Measurements from ENCODE around the gene ADSL. TPM values are rescaled to one million over a fixed set of nuclear protein-coding genes. Genes with fewer than 3 reads are reported as not detected.

The ADSL gene
- total RNA-seq, 1 experiment from 2014 or later, result 201 TPM

- DNase-seq (ENCODE audit: low read depth in 1 of 2, low spot score in 2 of 2), result peak; percentile 66 to 74
- H3K4me1 ChIP-seq (replicated peaks), result peaks cover 24% of the 10 kb centered on the region
- peak overlapping the region; percentile 47 for H3K27ac ChIP-seq
- H3K9me3 ChIP-seq (replicated peaks), result no peaks in the 10 kb centered on the region
- H3K4me3 ChIP-seq, result no peak overlapping the region
- H3K36me3 ChIP-seq, result no peaks in the 10 kb centered on the region; the same call in 1 of the 2 replicates
- no peaks in the 10 kb centered on the region for H3K27me3 ChIP-seq (replicated peaks)
Measured at GRCh38 chr22:40332319-40332781, 13.9 kb upstream of the ADSL start.

GRCh38 chr22:40334060-40334459 is 12.2 kb upstream of the ADSL start:
- Histone ChIP-seq H3K9me3 (replicated peaks) (no peaks in the 10 kb centered on the region), H3K27me3 (replicated peaks) (no peaks in the 10 kb centered on the region), H3K4me3 (no peak overlapping the region), H3K36me3 (no peaks in the 10 kb centered on the region; the same call in 1 of the 2 replicates), H3K27ac (no peak overlapping the region), H3K4me1 (replicated peaks) (peaks cover 15% of the 10 kb centered on the region)
- no peak for DNase-seq (ENCODE audit: low read depth in 1 of 2, low spot score in 2 of 2)

DNA sequence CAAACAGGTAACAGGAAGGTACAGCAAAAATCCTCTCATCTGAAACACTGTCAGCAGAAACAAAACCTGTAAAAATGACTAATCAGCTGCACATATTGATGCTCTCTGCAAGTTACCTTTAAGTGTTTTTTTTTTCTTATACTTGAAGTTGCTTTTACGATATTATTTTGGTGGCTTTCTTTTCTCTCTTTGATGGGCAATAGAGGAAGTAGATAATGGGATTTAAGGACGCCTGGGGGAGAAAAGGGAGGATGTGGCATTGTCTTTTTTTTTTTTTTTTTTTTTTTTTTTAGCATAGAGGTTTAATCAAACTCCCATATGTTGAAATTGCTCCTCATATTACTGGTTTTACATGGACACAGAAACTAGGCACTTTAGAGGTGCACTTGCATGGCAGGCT is 11.4 kb upstream of the ADSL start:
- no peak for DNase-seq (ENCODE audit: low read depth in 1 of 2, low spot score in 2 of 2)
- no peak overlapping the region for H3K4me3 ChIP-seq
- no peaks in the 10 kb centered on the region; the same call in 1 of the 2 replicates for H3K36me3 ChIP-seq
- H3K27me3 ChIP-seq (replicated peaks), result no peaks in the 10 kb centered on the region
- H3K27ac ChIP-seq, result no peak overlapping the region
- no peaks in the 10 kb centered on the region for H3K9me3 ChIP-seq (replicated peaks)
- peaks cover 15% of the 10 kb centered on the region for H3K4me1 ChIP-seq (replicated peaks)

- Histone ChIP-seq H3K4me1 (replicated peaks) (peaks cover 15% of the 10 kb centered on the region), H3K9me3 (replicated peaks) (no peaks in the 10 kb centered on the region), H3K4me3 (no peak overlapping the region), H3K36me3 (no peaks in the 10 kb centered on the region; the same call in 1 of the 2 replicates), H3K27me3 (replicated peaks) (no peaks in the 10 kb centered on the region), H3K27ac (no peak overlapping the region)
- DNase-seq (ENCODE audit: low read depth in 1 of 2, low spot score in 2 of 2), result no peak
Measured at GRCh38 chr22:40335358-40335757, 10.9 kb upstream of the ADSL start.

DNA sequence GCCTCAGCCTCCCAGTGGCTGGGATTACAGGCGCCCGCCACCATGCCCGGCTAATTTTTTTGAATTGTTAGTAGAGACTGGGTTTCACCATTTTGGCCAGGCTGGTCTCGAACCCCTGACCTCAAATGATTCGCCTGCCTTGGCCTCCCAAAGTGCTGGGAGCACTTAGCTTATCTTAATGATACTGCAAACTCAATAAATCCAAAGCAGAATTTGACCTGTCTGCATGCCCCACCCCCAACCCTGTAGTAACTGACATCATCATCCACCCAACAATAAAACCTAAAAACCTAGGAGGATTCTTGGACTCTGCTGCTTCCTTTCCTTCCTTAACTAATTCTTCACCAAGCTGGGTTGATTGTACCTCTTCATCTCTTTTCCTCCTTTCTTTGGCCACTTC is 6.3 kb upstream of the ADSL start:
- H3K27ac ChIP-seq, result no peak overlapping the region
- H3K9me3 ChIP-seq (replicated peaks), result no peaks in the 10 kb centered on the region
- H3K27me3 ChIP-seq (replicated peaks), result no peaks in the 10 kb centered on the region
- H3K4me1 ChIP-seq (replicated peaks), result peaks cover 2% of the 10 kb centered on the region
- H3K4me3 ChIP-seq, result no peak overlapping the region
- no peaks in the 10 kb centered on the region for H3K36me3 ChIP-seq
- no peak for DNase-seq (ENCODE audit: low read depth in 1 of 2, low spot score in 2 of 2)

- Histone ChIP-seq H3K36me3 (peaks cover 3% of the 10 kb centered on the region; the same call in 1 of the 2 replicates), H3K4me3 (no peak overlapping the region), H3K27me3 (replicated peaks) (no peaks in the 10 kb centered on the region), H3K9me3 (replicated peaks) (no peaks in the 10 kb centered on the region), H3K4me1 (replicated peaks) (peaks cover 5% of the 10 kb centered on the region), H3K27ac (no peak overlapping the region)
- DNase-seq (ENCODE audit: low read depth in 1 of 2, low spot score in 2 of 2), result no peak
Measured at GRCh38 chr22:40341604-40342003, 4.7 kb upstream of the ADSL start.

DNA sequence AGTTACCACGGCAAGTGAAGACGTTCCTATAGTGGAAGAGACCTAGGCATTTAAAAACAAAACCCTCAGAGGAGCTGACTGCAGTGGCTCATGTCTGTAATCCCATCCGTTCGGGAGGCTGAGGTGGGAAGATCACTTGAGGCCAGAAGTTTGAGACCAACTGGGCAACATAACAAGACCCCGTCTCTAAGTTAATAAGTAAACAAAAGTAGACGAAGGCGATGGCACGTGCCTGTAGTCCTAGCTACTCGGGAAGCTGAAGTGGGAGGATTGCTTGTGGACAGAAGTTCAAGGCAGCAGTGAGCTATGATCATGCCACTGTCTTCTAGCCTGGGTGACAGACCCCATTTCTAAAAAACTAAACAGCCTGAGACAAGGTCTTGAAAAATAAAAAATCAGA is 3.8 kb upstream of the ADSL start:
- peaks cover 11% of the 10 kb centered on the region for H3K4me1 ChIP-seq (replicated peaks)
- no peak for DNase-seq (ENCODE audit: low read depth in 1 of 2, low spot score in 2 of 2)
- no peak overlapping the region for H3K27ac ChIP-seq
- H3K4me3 ChIP-seq, result no peak overlapping the region
- H3K27me3 ChIP-seq (replicated peaks), result no peaks in the 10 kb centered on the region
- H3K9me3 ChIP-seq (replicated peaks), result no peaks in the 10 kb centered on the region
- H3K36me3 ChIP-seq, result peaks cover 6% of the 10 kb centered on the region

- Histone ChIP-seq H3K27me3 (replicated peaks) (no peaks in the 10 kb centered on the region), H3K4me3 (peak overlapping the region; percentile 72), H3K27ac (no peak overlapping the region; the same call in 1 of the 2 replicates), H3K36me3 (peaks cover 29% of the 10 kb centered on the region), H3K4me1 (replicated peaks) (peaks cover 16% of the 10 kb centered on the region), H3K9me3 (replicated peaks) (no peaks in the 10 kb centered on the region)
- DNase-seq (ENCODE audit: low read depth in 1 of 2, low spot score in 2 of 2), result no peak
Measured at GRCh38 chr22:40345271-40345670, 1.0 kb upstream of the ADSL start.

DNA sequence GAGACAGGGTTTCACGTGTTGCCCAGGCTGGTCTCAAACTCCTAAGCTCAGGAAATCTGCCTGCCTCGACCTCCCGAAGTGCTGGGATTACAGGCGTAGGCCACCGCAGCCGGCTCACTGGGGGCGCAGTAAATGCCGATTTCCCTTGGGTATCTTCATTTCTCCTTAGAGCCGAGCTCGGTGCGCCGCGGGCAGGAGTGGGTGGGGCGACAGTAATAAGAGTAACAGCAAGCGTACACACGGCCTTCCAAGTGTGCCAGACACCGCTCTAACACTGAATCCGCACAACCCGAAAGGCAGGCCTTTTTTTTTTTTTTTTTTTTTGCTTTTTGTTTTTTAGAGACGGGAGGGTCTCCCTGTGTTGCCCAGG is 500 bp upstream of the ADSL start:
- peak in 1 of 2 experiments; percentile 57 for DNase-seq (ENCODE audit: low read depth in 1 of 2, low spot score in 2 of 2)
- H3K36me3 ChIP-seq, result peaks cover 34% of the 10 kb centered on the region

DNA sequence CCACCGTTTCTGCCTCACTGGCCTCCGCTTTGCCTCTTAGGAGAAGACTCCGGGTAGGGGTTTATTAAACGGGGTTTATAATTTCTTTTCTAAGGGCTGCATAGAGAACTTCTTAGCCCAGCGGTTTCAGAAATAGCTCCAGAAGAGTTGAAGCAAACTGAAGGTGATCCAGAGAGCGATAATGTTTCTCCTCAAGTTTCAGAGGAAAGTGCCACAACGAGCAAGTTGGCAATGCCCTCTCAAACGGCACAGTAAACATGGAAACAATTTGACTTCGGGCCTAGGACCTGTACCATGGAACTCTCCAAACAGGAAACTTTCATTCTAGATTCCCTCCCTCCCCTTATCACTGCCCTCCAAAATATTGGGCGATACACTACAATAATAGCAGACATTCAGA is 1.0 kb downstream of the ADSL start:
- H3K4me1 ChIP-seq (replicated peaks), result peaks cover 16% of the 10 kb centered on the region
- peak overlapping the region; percentile 72 for H3K4me3 ChIP-seq
- no peaks in the 10 kb centered on the region for H3K27me3 ChIP-seq (replicated peaks)
- H3K36me3 ChIP-seq, result peaks cover 49% of the 10 kb centered on the region
- no peaks in the 10 kb centered on the region for H3K9me3 ChIP-seq (replicated peaks)
- DNase-seq (ENCODE audit: low read depth in 1 of 2, low spot score in 2 of 2), result no peak
- no peak overlapping the region for H3K27ac ChIP-seq

More for the DNA sequence above, 500 bp upstream of the ADSL start:
- Histone ChIP-seq H3K4me1 (replicated peaks) (peaks cover 16% of the 10 kb centered on the region), H3K27ac (peak overlapping the region; percentile 20), H3K27me3 (replicated peaks) (no peaks in the 10 kb centered on the region), H3K4me3 (peak overlapping the region; percentile 72), H3K9me3 (replicated peaks) (no peaks in the 10 kb centered on the region)

- H3K9me3 ChIP-seq (replicated peaks), result no peaks in the 10 kb centered on the region
- H3K27me3 ChIP-seq (replicated peaks), result no peaks in the 10 kb centered on the region
- peaks cover 16% of the 10 kb centered on the region for H3K4me1 ChIP-seq (replicated peaks)
- peak in 1 of 2 experiments; percentile 56 for DNase-seq (ENCODE audit: low read depth in 1 of 2, low spot score in 2 of 2)
- H3K27ac ChIP-seq, result no peak overlapping the region
- H3K36me3 ChIP-seq, result peaks cover 58% of the 10 kb centered on the region
- peak overlapping the region; percentile 72; the same call in 1 of the 2 replicates for H3K4me3 ChIP-seq
Measured at GRCh38 chr22:40348025-40348658, 1.8 kb downstream of the ADSL start.

DNA sequence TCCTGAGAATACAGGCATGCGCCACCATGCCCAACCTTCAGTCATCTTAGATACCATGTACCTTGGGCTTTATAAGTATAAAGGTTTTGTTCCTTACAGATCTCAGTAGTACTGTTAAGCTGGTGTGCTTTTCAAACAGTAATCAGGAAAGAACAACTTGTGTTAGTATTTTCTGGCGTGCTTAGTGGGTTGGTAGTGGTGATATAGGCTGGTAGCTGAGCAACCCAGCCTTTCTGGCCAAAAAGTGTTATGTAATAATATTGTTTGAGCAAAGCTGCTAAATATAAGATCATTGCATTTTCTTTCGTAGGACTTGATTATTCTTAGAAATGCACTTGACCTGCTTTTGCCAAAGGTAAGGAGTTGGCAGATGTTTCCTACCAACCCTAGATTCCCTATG is 6.5 kb downstream of the ADSL start:
- no peak overlapping the region for H3K4me3 ChIP-seq
- no peak for DNase-seq (ENCODE audit: low read depth in 1 of 2, low spot score in 2 of 2)
- no peaks in the 10 kb centered on the region for H3K9me3 ChIP-seq (replicated peaks)
- no peak overlapping the region for H3K27ac ChIP-seq
- H3K4me1 ChIP-seq (replicated peaks), result peaks cover 3% of the 10 kb centered on the region
- H3K27me3 ChIP-seq (replicated peaks), result no peaks in the 10 kb centered on the region
- H3K36me3 ChIP-seq, result peaks cover 79% of the 10 kb centered on the region

- Histone ChIP-seq H3K27me3 (replicated peaks) (no peaks in the 10 kb centered on the region), H3K4me3 (no peak overlapping the region), H3K27ac (no peak overlapping the region), H3K4me1 (replicated peaks) (no peaks in the 10 kb centered on the region), H3K36me3 (peaks cover 87% of the 10 kb centered on the region), H3K9me3 (replicated peaks) (no peaks in the 10 kb centered on the region)
- no peak for DNase-seq (ENCODE audit: low read depth in 1 of 2, low spot score in 2 of 2)
Measured at GRCh38 chr22:40361100-40361499, 14.8 kb downstream of the ADSL start.

- peaks cover 96% of the 10 kb centered on the region for H3K36me3 ChIP-seq
- H3K27me3 ChIP-seq (replicated peaks), result no peaks in the 10 kb centered on the region
- DNase-seq (ENCODE audit: low read depth in 1 of 2, low spot score in 2 of 2), result no peak
- no peak overlapping the region for H3K4me3 ChIP-seq
- H3K27ac ChIP-seq, result no peak overlapping the region
- no peaks in the 10 kb centered on the region for H3K4me1 ChIP-seq (replicated peaks)
- H3K9me3 ChIP-seq (replicated peaks), result no peaks in the 10 kb centered on the region
Measured at GRCh38 chr22:40363059-40363458, 16.8 kb downstream of the ADSL start.

DNA sequence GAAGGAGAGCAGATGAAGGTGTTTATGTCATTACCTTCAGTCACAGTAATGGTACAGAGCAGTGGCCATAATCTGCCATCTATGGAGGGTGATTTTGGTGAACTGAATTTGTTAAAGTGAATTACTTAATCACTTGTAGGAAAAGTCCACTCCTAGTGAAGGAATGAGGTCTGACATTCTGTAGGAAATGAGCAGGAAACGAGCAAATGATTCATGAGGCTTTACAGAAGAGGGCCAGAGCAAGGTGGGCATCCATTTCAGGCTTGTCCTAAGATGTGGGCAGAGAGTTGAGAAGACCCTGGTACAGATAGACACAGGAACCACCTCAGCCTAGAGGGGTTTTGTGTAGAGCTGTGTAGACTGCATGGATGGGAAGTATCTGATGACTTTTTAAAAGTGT is 18.1 kb downstream of the ADSL start:
- peaks cover 87% of the 10 kb centered on the region for H3K36me3 ChIP-seq
- no peaks in the 10 kb centered on the region for H3K9me3 ChIP-seq (replicated peaks)
- no peak overlapping the region for H3K4me3 ChIP-seq
- no peak for DNase-seq (ENCODE audit: low read depth in 1 of 2, low spot score in 2 of 2)
- no peaks in the 10 kb centered on the region for H3K4me1 ChIP-seq (replicated peaks)
- H3K27ac ChIP-seq, result no peak overlapping the region
- H3K27me3 ChIP-seq (replicated peaks), result no peaks in the 10 kb centered on the region

Measured in SJSA1 (cell line).